ENCODE results near the gene DCAF4.
"Not testable (repeated sequence)": the region's sequence is repeated elsewhere in the genome, so short reads cannot be mapped to it uniquely, and the experiment has no call there.

DNA sequence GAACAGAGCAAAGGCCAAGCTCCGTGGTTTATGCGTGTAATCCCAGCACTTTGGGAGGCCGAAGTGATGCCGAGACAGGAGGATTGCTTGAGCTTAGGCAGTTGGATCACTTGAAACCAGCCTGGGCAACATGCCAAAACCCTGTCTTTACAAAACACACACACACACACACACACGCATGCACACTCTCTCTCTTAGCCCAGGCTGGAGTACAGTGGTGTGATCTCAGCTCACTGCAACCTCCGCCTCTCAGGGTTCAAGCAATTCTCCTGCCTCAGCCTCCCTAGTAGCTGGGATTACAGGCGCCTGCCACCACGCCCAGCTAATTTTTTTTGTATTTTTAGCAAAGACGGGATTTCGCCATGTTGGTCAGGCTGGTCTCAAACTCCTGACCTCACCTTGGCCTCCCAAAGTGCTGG lies 36.1 kb downstream of the DCAF4 start:
- TF ChIP-seq FOXM1 (IDR thresholded peaks at IDR 0.05; ENCODE audit: borderline replicate concordance); SP1 (IDR thresholded peaks at IDR 0.05); BHLHE40 (IDR thresholded peaks at IDR 0.05; ENCODE audit: borderline replicate concordance); SUZ12 (IDR thresholded peaks at IDR 0.05); NFRKB (IDR thresholded peaks at IDR 0.05); CTBP1 (IDR thresholded peaks at IDR 0.05; ENCODE audit: borderline replicate concordance); ELF4 (IDR thresholded peaks at IDR 0.05); FOXA1 (IDR thresholded peaks at IDR 0.05); L3MBTL2 (conservative IDR thresholded peaks at IDR 0.05); TARDBP (IDR thresholded peaks at IDR 0.05); HDGF (IDR thresholded peaks at IDR 0.05; ENCODE audit: borderline replicate concordance); PKNOX1 (IDR thresholded peaks at IDR 0.05); ZNF384 (IDR thresholded peaks at IDR 0.05): not testable (repeated sequence)
